Measurements from ENCODE around the gene PTPRH.

GRCh38 chr19:55254625-55254977, 45.3 kb upstream of the PTPRH start:
- TF ChIP-seq POLR2A (IDR thresholded peaks at IDR 0.05; ENCODE audit: low read length) (no peak), GATA1 (IDR thresholded peaks at IDR 0.05; ENCODE audit: low read depth, low read length) (no peak)
